ENCODE measurements around the gene ITPRIPL2.

ITPRIPL2 gene

GRCh38 chr16:19098173-19098572 lies 15.6 kb upstream of the ITPRIPL2 start:
- no peaks in the 10 kb centered on the region for H3K9me3 ChIP-seq
- H3K4me1 ChIP-seq, result no peaks in the 10 kb centered on the region
- H3K4me3 ChIP-seq (ENCODE audit: low read depth, low read length), result no peak overlapping the region
- DNase-seq, result no peak
- no peaks in the 10 kb centered on the region for H3K27me3 ChIP-seq
- no peak for TF ChIP-seq CTCF (IDR thresholded peaks at IDR 0.05; ENCODE audit: low read depth, low read length)
- no peaks in the 10 kb centered on the region for H3K36me3 ChIP-seq

- DNase-seq, result no peak
- H3K4me1 ChIP-seq, result no peaks in the 10 kb centered on the region
- no peak for TF ChIP-seq CTCF (IDR thresholded peaks at IDR 0.05; ENCODE audit: low read depth, low read length)
- H3K27me3 ChIP-seq, result no peaks in the 10 kb centered on the region
- no peaks in the 10 kb centered on the region for H3K36me3 ChIP-seq
- H3K9me3 ChIP-seq, result no peaks in the 10 kb centered on the region
- H3K4me3 ChIP-seq (ENCODE audit: low read depth, low read length), result no peak overlapping the region
Measured at GRCh38 chr16:19102187-19102872, 11.4 kb upstream of the ITPRIPL2 start.

- H3K36me3 ChIP-seq, result no peaks in the 10 kb centered on the region
- H3K4me1 ChIP-seq, result no peaks in the 10 kb centered on the region
- no peak for TF ChIP-seq CTCF (IDR thresholded peaks at IDR 0.05; ENCODE audit: low read depth, low read length)
Measured at GRCh38 chr16:19104607-19105006, 9.2 kb upstream of the ITPRIPL2 start.

GRCh38 chr16:19105131-19105530 lies 8.6 kb upstream of the ITPRIPL2 start:
- no peaks in the 10 kb centered on the region for H3K27me3 ChIP-seq
- no peaks in the 10 kb centered on the region for H3K9me3 ChIP-seq
- no peak overlapping the region for H3K4me3 ChIP-seq (ENCODE audit: low read depth, low read length)
- TF ChIP-seq CTCF (IDR thresholded peaks at IDR 0.05; ENCODE audit: low read depth, low read length), result no peak
- DNase-seq, result no peak
- no peaks in the 10 kb centered on the region for H3K36me3 ChIP-seq
- no peaks in the 10 kb centered on the region for H3K4me1 ChIP-seq

More at GRCh38 chr16:19104607-19105006, 9.2 kb upstream of the ITPRIPL2 start:
- DNase-seq, result no peak
- no peaks in the 10 kb centered on the region for H3K9me3 ChIP-seq
- no peak overlapping the region for H3K4me3 ChIP-seq (ENCODE audit: low read depth, low read length)
- no peaks in the 10 kb centered on the region for H3K27me3 ChIP-seq

- no peaks in the 10 kb centered on the region for H3K27me3 ChIP-seq
- no peak for TF ChIP-seq CTCF (IDR thresholded peaks at IDR 0.05; ENCODE audit: low read depth, low read length)
- no peaks in the 10 kb centered on the region for H3K9me3 ChIP-seq
- no peak overlapping the region for H3K4me3 ChIP-seq (ENCODE audit: low read depth, low read length)
- H3K4me1 ChIP-seq, result no peaks in the 10 kb centered on the region
- H3K36me3 ChIP-seq, result no peaks in the 10 kb centered on the region
- DNase-seq, result no peak
Measured at GRCh38 chr16:19105891-19106624, 7.7 kb upstream of the ITPRIPL2 start.

- Histone ChIP-seq H3K27me3 (no peaks in the 10 kb centered on the region), H3K36me3 (no peaks in the 10 kb centered on the region), H3K9me3 (no peaks in the 10 kb centered on the region), H3K4me1 (no peaks in the 10 kb centered on the region), H3K4me3 (ENCODE audit: low read depth, low read length) (no peak overlapping the region)
- no peak for TF ChIP-seq CTCF (IDR thresholded peaks at IDR 0.05; ENCODE audit: low read depth, low read length)
- DNase-seq, result no peak
Measured at GRCh38 chr16:19106625-19107020, 7.1 kb upstream of the ITPRIPL2 start.
